SH-SY5Y (cell line): Measurements from ENCODE around the gene FFAR3.

Source experiments
- GATA2 ChIP-seq: IDR thresholded peaks from 2 replicates; pipeline ENCODE4 v1.6.1; 2011; ENCODE audit warnings: mild to moderate bottlenecking, low read depth, low read length
- GATA3 ChIP-seq: IDR thresholded peaks from 2 replicates; pipeline ENCODE4 v1.6.1; 2011; ENCODE audit warnings: low read depth, mild to moderate bottlenecking, low read length, moderate library complexity

DNA sequence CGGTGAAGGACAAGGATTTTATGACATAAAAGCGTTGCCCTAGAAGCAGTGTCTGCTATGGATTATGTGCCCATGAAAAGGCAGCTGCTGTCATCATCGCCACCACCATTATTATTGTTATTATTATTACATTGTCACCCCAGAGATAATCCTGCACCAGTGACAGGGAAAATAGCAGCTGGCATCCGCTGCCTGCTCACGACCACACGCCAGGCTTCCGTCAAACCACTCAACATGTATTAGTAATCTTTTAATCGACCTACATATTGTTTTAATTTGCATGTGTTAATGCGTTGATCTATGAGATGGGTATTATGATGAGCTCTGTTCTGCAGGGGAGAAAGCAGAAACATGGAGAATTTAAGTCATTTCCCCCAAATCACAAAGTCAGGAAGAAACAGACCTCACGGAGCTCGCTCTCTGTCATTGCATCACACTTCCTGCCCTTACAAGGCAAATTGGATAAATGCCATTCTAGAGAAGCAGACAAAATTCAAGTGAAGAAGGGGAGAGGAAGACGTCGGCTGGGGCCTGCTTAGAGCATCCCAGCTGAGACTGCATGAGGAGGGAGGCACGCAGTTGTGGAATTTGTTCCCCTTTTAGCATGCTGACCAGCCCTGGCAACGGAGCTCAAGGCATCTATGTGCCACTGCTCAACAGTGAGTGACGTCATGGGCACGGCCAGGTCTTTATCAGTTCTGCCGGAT lies at the start of gene FFAR3:
- TF ChIP-seq GATA2 = no peak
- no peak for TF ChIP-seq GATA3
